IMR-90 (cell line): ENCODE measurements around the gene PLCD4. TPM values are rescaled to one million over a fixed set of nuclear protein-coding genes. Genes with fewer than 3 reads are reported as not detected.

Experiments
- ATAC-seq: fragments of 200-7000 bp; cut with Tn5 transposase; 2 replicates; pipeline ENCODE4 v1.9.1; 2020; ENCODE audit warnings: low read depth, mild to moderate bottlenecking, moderate library complexity
- BruUV-seq: library from RNA; stranded (reverse); fragments of 400-500 nt; replicated peaks from 2 replicates; lab custom pipeline; 2021; lab: Mats Ljungman, UMichigan
- CTCF ChIA-PET: fragments of 300-600 bp; formaldehyde crosslinking; extraction: SDS; loops from one replicate; lab custom pipeline; 2021; ENCODE audit warnings: antibody characterized with exemption; lab: Yijun Ruan, JAX
- POLR2A ChIA-PET: fragments of 300-600 bp; sonication (Branson Sonifier 250); formaldehyde crosslinking; loops from one replicate; lab custom pipeline; 2022; ENCODE audit warnings: antibody characterized with exemption; ENCODE audit not compliant: unreplicated experiment; lab: Charles Lee
- DNase-seq: peaks from one replicate; pipeline ENCODE4 v3.0.0; 2013
- H2AFZ ChIP-seq: replicated peaks from 2 replicates; pipeline ENCODE3; 2013; ENCODE audit warnings: low read length, mild to moderate bottlenecking; ENCODE audit not compliant: poor library complexity
- H2AK5ac ChIP-seq: 2 replicates; pipeline ENCODE4 v1.6.1; 2013; ENCODE audit warnings: low read depth, low read length, inconsistent platforms
- H2AK9ac ChIP-seq: replicated peaks from 2 replicates; pipeline ENCODE3; 2013; ENCODE audit warnings: mild to moderate bottlenecking, low read depth, low read length, moderate library complexity; ENCODE audit not compliant: poor library complexity
- H2BK120ac ChIP-seq: 2 replicates; pipeline ENCODE4 v1.6.1; 2013; ENCODE audit warnings: low read depth, low read length, inconsistent platforms
- H2BK15ac ChIP-seq: 3 replicates; pipeline ENCODE4 v1.6.1; 2013; ENCODE audit warnings: low read depth, low read length, inconsistent platforms
- H2BK20ac ChIP-seq: 2 replicates; pipeline ENCODE4 v1.6.1; 2013; ENCODE audit warnings: low read depth, mild to moderate bottlenecking, inconsistent platforms, low read length, moderate library complexity
- H2BK5ac ChIP-seq: 2 replicates; pipeline ENCODE4 v1.6.1; 2013; ENCODE audit warnings: mild to moderate bottlenecking, low read depth, low read length, inconsistent platforms; ENCODE audit not compliant: poor library complexity, severe bottlenecking
- H3K14ac ChIP-seq: replicated peaks from 2 replicates; pipeline ENCODE4 v1.6.1; 2013; ENCODE audit warnings: low read depth, low read length, inconsistent platforms
- H3K18ac ChIP-seq: 2 replicates; pipeline ENCODE4 v1.6.1; 2013; ENCODE audit warnings: low read depth, low read length, control low read depth
- H3K23ac ChIP-seq: 2 replicates; pipeline ENCODE4 v1.6.1; 2013; ENCODE audit warnings: low read depth, low read length, inconsistent platforms
- H3K27ac ChIP-seq: 2 replicates; pipeline ENCODE4 v1.5.1; 2013; ENCODE audit warnings: mild to moderate bottlenecking, control low read depth, low read length; ENCODE audit not compliant: insufficient read depth
- H3K27me3 ChIP-seq: 2 replicates; pipeline ENCODE4 v1.6.1; 2013; ENCODE audit warnings: low read length; ENCODE audit not compliant: control insufficient read depth, insufficient read depth
- H3K36me3 ChIP-seq: 2 replicates; pipeline ENCODE4 v1.6.1; 2013; ENCODE audit warnings: low read length, mixed read lengths; ENCODE audit not compliant: control insufficient read depth, insufficient read depth
- H3K4ac ChIP-seq: 2 replicates; pipeline ENCODE4 v1.6.1; 2013; ENCODE audit warnings: low read depth, low read length, inconsistent platforms
- H3K4me1 ChIP-seq: 2 replicates; pipeline ENCODE4 v1.6.1; 2013; ENCODE audit warnings: low read length, mixed read lengths; ENCODE audit not compliant: control insufficient read depth, insufficient read depth
- H3K4me2 ChIP-seq: 2 replicates; pipeline ENCODE4 v1.6.1; 2013; ENCODE audit warnings: low read depth, mild to moderate bottlenecking, control low read depth, low read length, moderate library complexity
- H3K4me3 ChIP-seq: 2 replicates; pipeline ENCODE4 v1.5.1; 2013; ENCODE audit warnings: low read depth, mild to moderate bottlenecking, control low read depth, low read length, moderate library complexity; ENCODE audit not compliant: insufficient read depth
- H3K56ac ChIP-seq: 2 replicates; pipeline ENCODE4 v1.6.1; 2013; ENCODE audit warnings: low read length, inconsistent platforms; ENCODE audit not compliant: insufficient read depth; ENCODE audit errors: extremely low read depth
- H3K79me1 ChIP-seq, 2 experiments: 2 replicates each; pipeline ENCODE4 v1.6.1; 2013; ENCODE audit warnings: low read length in 2 of 2, inconsistent platforms in 1 of 2, low read depth in 1 of 2
- H3K9ac ChIP-seq: 2 replicates; pipeline ENCODE4 v1.6.1; 2013; ENCODE audit warnings: low read depth, low read length, control low read depth
- H3K9me1 ChIP-seq: 2 replicates; pipeline ENCODE4 v1.6.1; 2013; ENCODE audit warnings: low read length, inconsistent platforms; ENCODE audit not compliant: insufficient read depth
- H3K9me3 ChIP-seq: 2 replicates; pipeline ENCODE4 v1.6.1; 2013; ENCODE audit warnings: low read length; ENCODE audit not compliant: control insufficient read depth, insufficient read depth
- H4K20me1 ChIP-seq: 2 replicates; pipeline ENCODE4 v1.6.1; 2013; ENCODE audit warnings: low read length, inconsistent platforms; ENCODE audit not compliant: insufficient read depth
- H4K5ac ChIP-seq: 2 replicates; pipeline ENCODE4 v1.6.1; 2013; ENCODE audit warnings: mild to moderate bottlenecking, low read depth, low read length, control low read depth
- H4K8ac ChIP-seq, 2 experiments: 2 replicates each; pipeline ENCODE4 v1.6.1; 2013; ENCODE audit warnings: low read depth in 2 of 2, low read length in 2 of 2, control low read depth in 1 of 2, inconsistent platforms in 1 of 2
- H4K91ac ChIP-seq: 2 replicates; pipeline ENCODE4 v1.6.1; 2013; ENCODE audit warnings: low read depth, low read length, inconsistent platforms; ENCODE audit not compliant: insufficient read depth
- CEBPB ChIP-seq: IDR thresholded peaks from 2 replicates; pipeline ENCODE4 v1.6.1; 2012; ENCODE audit warnings: low read depth, low read length, improper control_type of control experiment
- FOS ChIP-seq: fragments of 150-350 bp; IDR thresholded peaks from 2 replicates; pipeline ENCODE4 v1.6.1; 2016; ENCODE audit warnings: low read depth, low read length
- MAZ ChIP-seq: IDR thresholded peaks from 2 replicates; pipeline ENCODE4 v1.6.1; 2012; ENCODE audit warnings: low read depth, mild to moderate bottlenecking, low read length, improper control_type of control experiment, moderate library complexity, borderline replicate concordance
- MXI1 ChIP-seq: IDR thresholded peaks from 2 replicates; pipeline ENCODE4 v1.6.1; 2012; ENCODE audit warnings: low read depth, mild to moderate bottlenecking, low read length, moderate library complexity, borderline replicate concordance
- RAD21 ChIP-seq: IDR thresholded peaks from 2 replicates; pipeline ENCODE4 v1.6.1; 2012; ENCODE audit warnings: low read length, improper control_type of control experiment
- RCOR1 ChIP-seq: IDR thresholded peaks from 2 replicates; pipeline ENCODE4 v1.6.1; 2012; ENCODE audit warnings: mild to moderate bottlenecking, low read length, improper control_type of control experiment; ENCODE audit not compliant: insufficient replicate concordance
- RFX5 ChIP-seq: IDR thresholded peaks from 2 replicates; pipeline ENCODE4 v1.8.0; 2012; ENCODE audit warnings: low read depth, mild to moderate bottlenecking, low read length, moderate library complexity
- WGBS, 2 experiments: methylation state at CpG; one replicate each; pipeline versions ENCODE4 v1.1.5 to v1.1.7; 2013; ENCODE audit warnings: missing lambda C conversion rate in 2 of 2; ENCODE audit not compliant: insufficient read length in 1 of 2; ENCODE audit errors: extremely low coverage in 2 of 2; 5-methylcytosine and 5-hydroxymethylcytosine counted together
- dilution Hi-C: fragments of 300-500 bp; cut with HindIII; formaldehyde crosslinking; loops from one replicate; pipeline ENCODE4 v1.14.3; 2018; ENCODE audit warnings: low sequenced_read_pairs; ENCODE audit not compliant: unreplicated experiment
- in situ Hi-C: fragments of 300-500 bp; cut with MboI; formaldehyde crosslinking; loops from 3 replicates; pipeline ENCODE4 v1.14.3; 2019; ENCODE audit warnings: low sequenced_read_pairs, inconsistent platforms, mixed read lengths
- intact Hi-C: fragments of 100-400 bp; cut with micrococcal nuclease; formaldehyde crosslinking; loops from 2 replicates; pipeline ENCODE4 v1.10.0; 2022
- polyA plus RNA-seq, 3 experiments: library from polyadenylated mRNA; depleted of rRNA; stranded (reverse); fragments of >200 nt; gene quantifications; 2 replicates each; pipeline ENCODE4 v1.2.3, GENCODE V29; 2012; ENCODE audit warnings: low replicate concordance in 1 of 3
- total RNA-seq: library from RNA; depleted of rRNA; stranded (reverse); fragments of >200 nt; gene quantifications from 2 replicates; pipeline ENCODE4 v1.2.3, GENCODE V29; 2012
- TF ChIP-seq, protein P1 (sequence below): conservative IDR thresholded peaks from 2 replicates; pipeline ENCODE4 v1.5.1; 2012; ENCODE audit warnings: mild to moderate bottlenecking, low read depth, low read length, improper control_type of control experiment
- TF ChIP-seq, protein P2 (sequence below): fragments of 150-350 bp; IDR thresholded peaks from 2 replicates; pipeline ENCODE4 v1.6.1; 2016; ENCODE audit warnings: low read depth, mild to moderate bottlenecking, low read length, moderate library complexity, borderline replicate concordance

The PLCD4 gene
- total and polyA plus RNA-seq, 2 of the 4 experiments (the other 2 are of a cell fraction), result 1.9 to 2.0 TPM

DNA sequence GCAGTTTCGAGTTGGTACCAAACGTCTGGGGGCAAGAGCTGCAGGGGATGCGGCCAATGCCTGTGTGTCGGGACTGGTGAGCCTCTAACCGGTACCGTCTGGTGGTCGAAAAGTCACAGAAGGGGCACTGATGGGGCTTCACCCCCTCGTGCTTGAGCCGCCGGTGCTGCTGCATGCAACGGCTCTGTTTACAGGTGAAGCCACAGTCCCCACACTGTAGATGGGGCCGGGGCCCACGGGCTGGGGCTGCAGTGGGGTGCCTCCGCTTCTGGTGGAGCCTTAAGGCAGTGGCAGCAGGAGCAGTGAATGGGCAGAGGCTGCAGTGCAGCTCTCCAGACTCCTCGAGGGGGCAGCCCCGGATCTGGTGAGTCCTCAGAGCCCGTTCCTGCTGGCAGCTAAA lies 35.1 kb downstream of the PLCD4 start:
- intact Hi-C loops (loop anchor here (10.0 kb wide), 1 partner anchor 168 kb away; no protein-coding TSS in a partner anchor), in situ Hi-C loops (no loop called here), dilution Hi-C loops (no loop called here)
- H3K23ac ChIP-seq, result no peak overlapping the region
- no peak overlapping the region for H2AFZ ChIP-seq
- H3K56ac ChIP-seq, result no peak overlapping the region
- no peak overlapping the region for H3K27ac ChIP-seq
- H3K4ac ChIP-seq, result no peak overlapping the region
- no peak overlapping the region for H2BK5ac ChIP-seq
- DNase-seq (no peak), ATAC-seq (no peak)
- no TSS peak for BruUV-seq
- H4K5ac ChIP-seq, result no peak overlapping the region
- H3K27me3 ChIP-seq, result no peaks in the 10 kb centered on the region
- H3K9me1 ChIP-seq, result no peaks in the 10 kb centered on the region
- H4K8ac ChIP-seq, result no peak overlapping the region
- TF ChIP-seq RFX5 (no peak), RCOR1 (no peak), CEBPB (no peak), MAZ (no peak), RAD21 (no peak), MXI1 (no peak), FOS (no peak)
- TF ChIP-seq, protein P1, sequence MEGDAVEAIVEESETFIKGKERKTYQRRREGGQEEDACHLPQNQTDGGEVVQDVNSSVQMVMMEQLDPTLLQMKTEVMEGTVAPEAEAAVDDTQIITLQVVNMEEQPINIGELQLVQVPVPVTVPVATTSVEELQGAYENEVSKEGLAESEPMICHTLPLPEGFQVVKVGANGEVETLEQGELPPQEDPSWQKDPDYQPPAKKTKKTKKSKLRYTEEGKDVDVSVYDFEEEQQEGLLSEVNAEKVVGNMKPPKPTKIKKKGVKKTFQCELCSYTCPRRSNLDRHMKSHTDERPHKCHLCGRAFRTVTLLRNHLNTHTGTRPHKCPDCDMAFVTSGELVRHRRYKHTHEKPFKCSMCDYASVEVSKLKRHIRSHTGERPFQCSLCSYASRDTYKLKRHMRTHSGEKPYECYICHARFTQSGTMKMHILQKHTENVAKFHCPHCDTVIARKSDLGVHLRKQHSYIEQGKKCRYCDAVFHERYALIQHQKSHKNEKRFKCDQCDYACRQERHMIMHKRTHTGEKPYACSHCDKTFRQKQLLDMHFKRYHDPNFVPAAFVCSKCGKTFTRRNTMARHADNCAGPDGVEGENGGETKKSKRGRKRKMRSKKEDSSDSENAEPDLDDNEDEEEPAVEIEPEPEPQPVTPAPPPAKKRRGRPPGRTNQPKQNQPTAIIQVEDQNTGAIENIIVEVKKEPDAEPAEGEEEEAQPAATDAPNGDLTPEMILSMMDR, result no peak
- TF ChIP-seq, protein P2, sequence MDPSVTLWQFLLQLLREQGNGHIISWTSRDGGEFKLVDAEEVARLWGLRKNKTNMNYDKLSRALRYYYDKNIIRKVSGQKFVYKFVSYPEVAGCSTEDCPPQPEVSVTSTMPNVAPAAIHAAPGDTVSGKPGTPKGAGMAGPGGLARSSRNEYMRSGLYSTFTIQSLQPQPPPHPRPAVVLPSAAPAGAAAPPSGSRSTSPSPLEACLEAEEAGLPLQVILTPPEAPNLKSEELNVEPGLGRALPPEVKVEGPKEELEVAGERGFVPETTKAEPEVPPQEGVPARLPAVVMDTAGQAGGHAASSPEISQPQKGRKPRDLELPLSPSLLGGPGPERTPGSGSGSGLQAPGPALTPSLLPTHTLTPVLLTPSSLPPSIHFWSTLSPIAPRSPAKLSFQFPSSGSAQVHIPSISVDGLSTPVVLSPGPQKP, result no peak
- H3K9me3 ChIP-seq, result no peaks in the 10 kb centered on the region
- no peak overlapping the region for H2BK120ac ChIP-seq
- peaks cover 8 to 10% of the 10 kb centered on the region in 2 experiments; a peak in 3 of 4 replicates for H3K79me1 ChIP-seq
- no peak overlapping the region for H3K14ac ChIP-seq
- no peak overlapping the region for H3K18ac ChIP-seq
- ChIA-PET POLR2A (no interaction called here), CTCF (no interaction called here)
- peaks cover 70% of the 10 kb centered on the region for H3K36me3 ChIP-seq
- no peak overlapping the region for H2AK5ac ChIP-seq
- H3K4me3 ChIP-seq, result no peak overlapping the region
- H3K4me2 ChIP-seq, result no peak overlapping the region
- H4K20me1 ChIP-seq, result no peaks in the 10 kb centered on the region; the same call in 1 of the 2 replicates
- no peak overlapping the region for H2AK9ac ChIP-seq
- H4K91ac ChIP-seq, result no peak overlapping the region
- H3K4me1 ChIP-seq, result no peaks in the 10 kb centered on the region
- no peak overlapping the region for H2BK20ac ChIP-seq
- no peak overlapping the region for H2BK15ac ChIP-seq
- WGBS, 2 experiments, result 95% methylated on average over 13 of the region's 17 CpGs; no CpG with 5 or more reads in 1 of the 2 experiments
- no peak overlapping the region for H3K9ac ChIP-seq
